HEK293 (cell line): ENCODE measurements around the gene MARVELD1.

Experiments
- CTCF ChIA-PET: fragments of 350-600 bp; formaldehyde crosslinking; extraction: SDS; loops from one replicate; lab custom pipeline; 2021; ENCODE audit warnings: antibody characterized with exemption; lab: Yijun Ruan, JAX
- POLR2A ChIA-PET: fragments of 300-600 bp; formaldehyde crosslinking; extraction: SDS; loops from one replicate; lab custom pipeline; 2020; ENCODE audit warnings: antibody characterized with exemption, inconsistent platforms; lab: Yijun Ruan, JAX
- H3K27ac ChIP-seq: fragments of 200-500 bp; sonication (Bioruptor generic); 2 replicates; pipeline ENCODE4 v1.5.1; 2014; ENCODE audit warnings: low read depth, low read length, control low read depth, inconsistent platforms; ENCODE audit errors: extremely low read depth
- H3K36me3 ChIP-seq, 2 experiments: fragments of 200-500 bp in 1 of 2; sonication (Bioruptor generic) in 1 of 2; 1 replicate in 1 of 2; 2 replicates in 1 of 2; pipeline ENCODE4 v1.5.1; 2014 to 2017; ENCODE audit warnings: inconsistent platforms in 2 of 2, low read length in 2 of 2; ENCODE audit not compliant: control insufficient read depth in 2 of 2, insufficient read depth in 1 of 2
- H3K4me1 ChIP-seq: fragments of 200-500 bp; sonication (Bioruptor generic); 2 replicates; pipeline ENCODE4 v1.5.1; 2014; ENCODE audit warnings: mild to moderate bottlenecking, low read length, inconsistent platforms; ENCODE audit not compliant: control insufficient read depth, insufficient read depth
- H3K4me3 ChIP-seq: 2 replicates; pipeline ENCODE4 v1.5.1; 2011; ENCODE audit warnings: low read depth, mild to moderate bottlenecking, control low read depth, low read length, moderate library complexity
- H3K9me3 ChIP-seq: fragments of 200-500 bp; sonication (Bioruptor generic); 2 replicates; pipeline ENCODE4 v1.5.1; 2014; ENCODE audit warnings: low read depth, low read length, inconsistent platforms; ENCODE audit not compliant: control insufficient read depth, insufficient read depth
- BCL6B ChIP-seq: fragments of 450-650 bp; formaldehyde crosslinking; IDR thresholded peaks from 2 replicates; pipeline ENCODE4 v1.5.1; 2017; ENCODE audit warnings: missing biosample characterization, missing genetic modification characterization
- KLF10 ChIP-seq: fragments of 450-650 bp; IDR thresholded peaks from 2 replicates; pipeline ENCODE4 v1.5.1; 2018; ENCODE audit warnings: missing biosample characterization, mild to moderate bottlenecking, missing genetic modification characterization
- OSR2 ChIP-seq: fragments of 450-650 bp; formaldehyde crosslinking; IDR thresholded peaks from 2 replicates; pipeline ENCODE4 v1.5.1; 2016; ENCODE audit warnings: missing biosample characterization, missing genetic modification characterization
- SP7 ChIP-seq: fragments of 450-650 bp; formaldehyde crosslinking; IDR thresholded peaks from 2 replicates; pipeline ENCODE4 v1.5.1; 2016; ENCODE audit warnings: missing biosample characterization, missing genetic modification characterization
- TSHZ1 ChIP-seq: fragments of 450-650 bp; formaldehyde crosslinking; IDR thresholded peaks from 2 replicates; pipeline ENCODE4 v1.5.1; 2016; ENCODE audit warnings: missing biosample characterization, missing genetic modification characterization, borderline replicate concordance
- ZBTB17 ChIP-seq: fragments of 450-650 bp; formaldehyde crosslinking; IDR thresholded peaks from 2 replicates; pipeline ENCODE4 v1.5.1; 2016; ENCODE audit warnings: missing biosample characterization, missing genetic modification characterization
- ZNF174 ChIP-seq: fragments of 450-650 bp; formaldehyde crosslinking; IDR thresholded peaks from 2 replicates; pipeline ENCODE4 v1.5.0; 2017; ENCODE audit warnings: missing biosample characterization, mild to moderate bottlenecking, missing genetic modification characterization
- ZNF214 ChIP-seq: fragments of 450-650 bp; formaldehyde crosslinking; IDR thresholded peaks from 2 replicates; pipeline ENCODE4 v1.5.1; 2017; ENCODE audit warnings: missing biosample characterization, mild to moderate bottlenecking, missing genetic modification characterization, borderline replicate concordance
- ZNF26 ChIP-seq: fragments of 450-650 bp; formaldehyde crosslinking; IDR thresholded peaks from 2 replicates; pipeline ENCODE4 v1.5.1; 2016; ENCODE audit warnings: missing biosample characterization, missing genetic modification characterization
- ZNF292 ChIP-seq: fragments of 450-650 bp; formaldehyde crosslinking; IDR thresholded peaks from 2 replicates; pipeline ENCODE4 v1.5.1; 2016; ENCODE audit warnings: low read depth, missing biosample characterization, missing genetic modification characterization, borderline replicate concordance
- ZNF394 ChIP-seq: fragments of 450-650 bp; formaldehyde crosslinking; IDR thresholded peaks from 2 replicates; pipeline ENCODE4 v1.5.1; 2016; ENCODE audit warnings: missing biosample characterization, missing genetic modification characterization, mild to moderate bottlenecking, moderate library complexity, borderline replicate concordance
- ZNF449 ChIP-seq: fragments of 450-650 bp; formaldehyde crosslinking; IDR thresholded peaks from 2 replicates; pipeline ENCODE4 v1.5.1; 2017; ENCODE audit warnings: missing biosample characterization, mild to moderate bottlenecking, missing genetic modification characterization, moderate library complexity
- ZNF792 ChIP-seq: fragments of 450-650 bp; formaldehyde crosslinking; IDR thresholded peaks from 2 replicates; pipeline ENCODE4 v1.5.1; 2016; ENCODE audit warnings: missing biosample characterization, missing genetic modification characterization
- ZSCAN5A ChIP-seq: fragments of 450-650 bp; formaldehyde crosslinking; IDR thresholded peaks from 2 replicates; pipeline ENCODE4 v1.5.1; 2016; ENCODE audit warnings: missing biosample characterization, missing genetic modification characterization

Gene MARVELD1

GRCh38 chr10:97761331-97761865 lies 47.9 kb downstream of the MARVELD1 start:
- POLR2A ChIA-PET, result interaction anchor here (1.2 kb wide), 1 partner anchor 20 kb away, joined by 3 read pairs; no protein-coding TSS in a partner anchor
- CTCF ChIA-PET, result interaction anchor here (0.6 to 5.5 kb wide), 2 partner anchors 108 to 284 kb away, joined by 3 to 36 read pairs; no protein-coding TSS in a partner anchor

More at GRCh38 chr10:97761331-97761865, 47.9 kb downstream of the MARVELD1 start:
- Histone ChIP-seq H3K9me3 (no peaks in the 10 kb centered on the region), H3K36me3 (peaks cover 0 to 48% of the 10 kb centered on the region in 2 experiments; a peak in 2 of 3 replicates), H3K4me3 (no peak overlapping the region), H3K4me1 (no peaks in the 10 kb centered on the region), H3K27ac (no peak overlapping the region)
- TF ChIP-seq ZNF449 (tag by site-specific recombination) (no peak), ZSCAN5A (tag by site-specific recombination) (no peak), ZNF394 (tag by site-specific recombination) (no peak), OSR2 (tag by site-specific recombination) (no peak), ZNF214 (tag by site-specific recombination) (no peak), ZNF292 (tag by site-specific recombination) (no peak), ZNF792 (tag by site-specific recombination) (no peak), TSHZ1 (tag by site-specific recombination) (no peak), KLF10 (no peak), ZNF174 (tag by site-specific recombination) (no peak), ZNF26 (tag by site-specific recombination) (no peak), SP7 (tag by site-specific recombination) (no peak), BCL6B (tag by site-specific recombination) (no peak), ZBTB17 (tag by site-specific recombination) (no peak)
